Activated T-helper 17 cell treated with anti-CD3 and anti-CD28 coated beads, Interleukin-2, amount 50 U/mL, for 72 hours (primary cell): Measurements from ENCODE around the gene NHSL2. TPM values are rescaled to one million over a fixed set of nuclear protein-coding genes. Genes with fewer than 3 reads are reported as not detected.
"Not testable (repeated sequence)": the region's sequence is repeated elsewhere in the genome, so short reads cannot be mapped to it uniquely, and the experiment has no call there.

Experiments used
- ATAC-seq: fragments of 150-1000 bp; cut with Tn5 transposase; replicated peaks from 2 replicates; pipeline ENCODE4 v1.10.0; 2021; ENCODE audit warnings: mild to moderate bottlenecking, moderate library complexity
- H3K27ac Mint-ChIP-seq: one replicate; pipeline ENCODE4 v1.8.0; 2022; ENCODE audit warnings: mixed read lengths
- H3K27me3 Mint-ChIP-seq: one replicate; pipeline ENCODE4 v1.8.0; 2022; ENCODE audit warnings: mixed read lengths
- H3K36me3 Mint-ChIP-seq: one replicate; pipeline ENCODE4 v1.8.0; 2022; ENCODE audit warnings: low read depth, mild to moderate bottlenecking, mixed read lengths
- H3K4me1 Mint-ChIP-seq: one replicate; pipeline ENCODE4 v1.8.0; 2022; ENCODE audit warnings: mixed read lengths
- H3K4me3 Mint-ChIP-seq: one replicate; pipeline ENCODE4 v1.8.0; 2022; ENCODE audit warnings: mild to moderate bottlenecking, mixed read lengths
- H3K9me3 Mint-ChIP-seq: one replicate; pipeline ENCODE4 v1.8.0; 2022; ENCODE audit warnings: mixed read lengths
- total RNA-seq, 2 donors: library from RNA; stranded (reverse); gene quantifications; one replicate each; pipeline ENCODE4 v1.2.3, GENCODE V29; 2022

The NHSL2 gene
- total RNA-seq, 2 donors from 2014 or later: 0.15 to 0.71 TPM

DNA sequence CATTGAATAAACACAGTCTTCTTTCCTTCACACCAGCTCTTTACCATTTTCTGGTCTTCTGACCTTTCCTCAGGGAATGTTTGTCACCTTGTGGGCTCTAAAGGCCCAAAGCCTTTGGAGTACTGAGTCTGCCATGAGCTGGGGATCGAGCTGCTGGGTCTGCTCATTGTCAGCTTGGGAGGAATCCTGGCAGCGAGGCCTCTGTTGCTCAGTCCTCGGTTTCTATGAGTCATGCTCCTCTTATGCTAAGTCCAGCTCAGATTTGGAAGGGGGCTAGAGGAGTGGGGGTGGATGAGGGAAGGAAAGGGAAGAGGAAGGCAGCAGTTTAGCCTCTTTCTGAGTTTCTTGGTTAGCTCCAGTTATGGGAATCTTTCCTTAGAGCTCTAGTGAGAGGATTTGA is 31.1 kb downstream of the NHSL2 start:
- no peak overlapping the region for H3K4me3 Mint-ChIP-seq
- no peak for ATAC-seq
- no peaks in the 10 kb centered on the region for H3K9me3 Mint-ChIP-seq
- H3K4me1 Mint-ChIP-seq: no peaks in the 10 kb centered on the region
- H3K27ac Mint-ChIP-seq: no peak overlapping the region
- H3K36me3 Mint-ChIP-seq: no peaks in the 10 kb centered on the region
- no peaks in the 10 kb centered on the region for H3K27me3 Mint-ChIP-seq

DNA sequence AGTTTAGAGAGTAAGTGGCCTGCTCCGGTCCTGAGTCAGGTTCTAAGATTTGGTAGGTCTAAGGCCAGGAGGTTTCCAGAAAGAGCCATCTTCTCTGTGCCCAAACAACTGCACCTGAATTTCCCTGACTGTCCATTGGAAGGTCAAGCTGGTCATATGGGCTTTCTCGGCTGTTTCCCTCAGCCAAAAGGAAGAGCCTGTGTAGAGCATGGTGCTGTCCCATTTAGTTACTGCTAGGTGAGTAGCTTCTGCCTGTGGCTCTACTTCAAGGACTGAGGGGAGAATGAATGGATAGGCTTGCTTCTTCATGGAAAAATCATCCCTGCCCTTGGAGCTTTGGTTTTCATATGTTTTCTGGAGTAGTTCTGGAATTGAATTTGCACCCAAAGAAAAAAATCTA is 33.7 kb downstream of the NHSL2 start:
- Mint-ChIP-seq H3K27ac (no peak overlapping the region), H3K4me1 (no peaks in the 10 kb centered on the region), H3K4me3 (no peak overlapping the region), H3K9me3 (no peaks in the 10 kb centered on the region), H3K36me3 (no peaks in the 10 kb centered on the region), H3K27me3 (no peaks in the 10 kb centered on the region)
- ATAC-seq: no peak

DNA sequence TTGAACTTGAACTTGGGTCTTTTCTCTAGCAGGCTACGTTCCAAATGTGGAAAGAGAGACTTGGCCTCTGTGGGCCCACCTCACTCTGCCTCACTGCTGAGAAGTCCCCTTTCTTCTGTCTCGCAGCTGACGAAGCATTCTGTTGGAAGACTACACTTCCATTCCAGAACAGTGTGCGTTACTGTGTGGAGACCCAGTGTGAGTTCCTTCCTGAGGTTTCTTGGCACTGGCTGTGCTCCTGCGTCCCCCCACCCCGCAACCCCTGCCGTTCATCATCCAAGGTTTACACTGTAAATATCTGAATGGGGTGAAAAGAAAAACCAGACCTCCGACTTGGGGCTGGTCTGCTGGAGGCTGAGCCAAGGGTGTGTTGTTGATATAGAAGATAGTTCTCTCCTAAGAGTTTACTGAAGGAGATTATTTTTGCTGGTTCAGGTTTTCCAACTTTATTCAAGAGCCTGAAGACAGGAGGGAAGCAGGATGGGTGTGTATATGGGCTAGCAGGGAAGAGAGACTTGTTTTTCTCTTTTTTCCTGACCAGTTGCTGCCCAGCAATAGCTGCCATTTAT is 34.7 kb downstream of the NHSL2 start:
- ATAC-seq: no peak
- Mint-ChIP-seq H3K4me3 (no peak overlapping the region), H3K36me3 (no peaks in the 10 kb centered on the region), H3K9me3 (no peaks in the 10 kb centered on the region), H3K27me3 (no peaks in the 10 kb centered on the region), H3K27ac (no peak overlapping the region), H3K4me1 (no peaks in the 10 kb centered on the region)

DNA sequence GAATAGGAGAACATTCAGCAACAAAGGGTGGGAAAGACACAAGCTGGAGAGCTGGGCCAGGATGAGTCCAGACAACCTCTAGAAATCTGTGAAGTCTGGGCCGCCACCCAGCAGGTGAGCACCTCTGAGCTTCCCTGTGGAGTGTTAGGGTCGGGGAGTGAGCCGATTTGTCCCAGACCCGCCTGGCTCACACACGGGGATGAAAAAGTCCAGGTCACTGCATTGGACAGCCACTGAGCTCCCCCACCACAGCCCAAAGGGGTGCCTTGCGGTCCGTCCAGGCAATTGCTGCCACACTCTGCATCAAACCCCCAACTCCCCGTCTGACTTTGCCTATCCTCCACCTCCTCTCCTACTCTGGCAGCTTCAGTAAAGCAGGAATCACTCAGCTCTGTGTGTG is 38.7 kb downstream of the NHSL2 start:
- Mint-ChIP-seq H3K27ac (no peak overlapping the region), H3K4me3 (no peak overlapping the region), H3K4me1 (no peaks in the 10 kb centered on the region), H3K27me3 (no peaks in the 10 kb centered on the region), H3K36me3 (no peaks in the 10 kb centered on the region), H3K9me3 (no peaks in the 10 kb centered on the region)
- no peak for ATAC-seq

DNA sequence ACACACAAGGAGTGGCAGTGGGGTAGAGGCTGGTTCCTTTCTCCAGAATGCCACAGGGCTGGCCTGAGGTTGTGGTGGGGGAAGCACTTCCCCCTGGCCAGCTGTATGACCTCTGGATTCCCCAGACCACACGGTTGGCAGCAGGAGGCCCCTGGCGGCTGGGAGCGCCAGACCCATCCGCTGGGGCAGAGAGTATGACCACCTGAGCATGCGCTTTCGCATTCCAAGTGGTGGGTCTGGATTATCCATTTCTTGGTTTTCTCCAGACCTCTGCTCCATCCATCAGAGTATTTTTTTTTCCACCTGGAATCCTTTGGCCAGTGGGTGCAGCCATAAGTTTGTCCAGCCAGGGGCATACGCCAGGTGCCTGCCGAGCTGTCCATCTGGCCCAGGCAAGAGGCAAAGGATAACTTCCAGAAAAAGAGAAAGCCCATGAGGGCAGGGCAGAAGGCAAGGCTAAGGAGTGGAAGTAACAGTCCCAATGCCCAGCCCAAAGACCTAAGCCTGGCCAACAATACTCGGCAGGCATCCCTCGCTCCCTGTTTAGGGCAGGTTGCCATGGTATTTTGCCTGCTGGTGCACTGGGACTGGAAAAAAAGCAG is 39.3 kb downstream of the NHSL2 start:
- no peak overlapping the region for H3K4me3 Mint-ChIP-seq
- H3K27me3 Mint-ChIP-seq: no peaks in the 10 kb centered on the region
- H3K4me1 Mint-ChIP-seq: no peaks in the 10 kb centered on the region
- no peak for ATAC-seq
- no peaks in the 10 kb centered on the region for H3K9me3 Mint-ChIP-seq
- H3K27ac Mint-ChIP-seq: no peak overlapping the region
- no peaks in the 10 kb centered on the region for H3K36me3 Mint-ChIP-seq

DNA sequence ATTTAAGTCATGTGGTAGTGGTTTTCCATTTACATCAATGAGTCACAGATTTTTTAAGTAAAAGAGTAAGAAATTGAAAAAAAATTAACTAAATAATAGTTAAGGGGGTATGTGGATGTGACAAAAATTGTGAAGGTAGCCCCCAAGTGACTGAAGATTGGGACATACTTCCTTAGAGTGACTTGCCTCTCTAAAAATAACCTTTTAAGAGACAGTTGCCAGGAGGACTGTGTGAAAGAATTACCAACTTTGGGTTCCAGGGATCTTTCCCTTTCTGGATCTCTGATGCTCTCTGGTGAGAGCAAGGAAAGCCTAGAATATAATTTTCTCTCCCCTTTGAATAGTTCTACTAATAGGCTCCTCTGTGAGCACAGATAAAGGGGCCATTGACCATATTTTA is 42.7 kb downstream of the NHSL2 start:
- Mint-ChIP-seq H3K4me3 (no peak overlapping the region), H3K27me3 (no peaks in the 10 kb centered on the region), H3K27ac (no peak overlapping the region), H3K36me3 (no peaks in the 10 kb centered on the region), H3K9me3 (no peaks in the 10 kb centered on the region), H3K4me1 (no peaks in the 10 kb centered on the region)
- no peak for ATAC-seq

DNA sequence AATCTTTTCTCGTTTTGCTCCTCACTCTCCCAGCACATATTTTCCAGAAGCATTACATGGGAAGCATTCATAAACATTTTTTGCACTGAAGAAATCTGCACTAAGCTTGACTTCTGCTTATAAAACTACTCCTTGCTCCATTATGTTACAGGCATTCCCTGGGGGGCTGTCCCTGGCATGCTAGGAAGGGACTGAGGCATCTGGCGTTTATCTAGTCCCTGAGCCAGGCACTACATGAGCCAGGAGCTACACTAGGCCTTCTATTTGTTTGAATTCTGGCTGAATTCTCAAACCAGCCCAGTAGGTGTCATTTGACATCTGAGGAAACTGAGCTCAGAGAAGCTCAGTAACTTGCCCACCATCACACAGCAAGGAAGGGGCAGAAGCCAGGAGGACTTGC is 43.3 kb downstream of the NHSL2 start:
- H3K4me3 Mint-ChIP-seq: no peak overlapping the region
- no peak for ATAC-seq
- no peaks in the 10 kb centered on the region for H3K36me3 Mint-ChIP-seq
- H3K9me3 Mint-ChIP-seq: no peaks in the 10 kb centered on the region
- H3K27me3 Mint-ChIP-seq: no peaks in the 10 kb centered on the region
- no peaks in the 10 kb centered on the region for H3K4me1 Mint-ChIP-seq
- H3K27ac Mint-ChIP-seq: no peak overlapping the region

DNA sequence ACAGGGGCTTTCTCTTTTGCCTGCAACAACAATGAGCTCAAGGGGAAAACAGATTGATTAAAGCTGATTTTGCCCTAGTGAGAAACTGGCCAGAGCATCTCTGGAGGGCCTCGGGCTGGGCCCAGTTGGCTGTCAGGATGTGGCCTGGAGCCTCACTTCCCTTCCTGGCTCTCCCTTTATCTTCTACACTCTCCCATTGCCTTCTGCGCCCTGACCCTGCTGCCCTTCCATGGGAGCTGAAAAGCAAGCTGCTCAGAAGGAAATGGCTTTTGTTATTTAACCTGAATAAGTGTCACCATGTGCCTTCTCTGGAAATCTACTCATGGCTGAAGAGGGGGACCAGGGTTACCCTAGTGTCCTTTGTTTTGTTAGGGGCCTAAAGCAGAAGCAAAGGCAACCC is 43.8 kb downstream of the NHSL2 start:
- H3K9me3 Mint-ChIP-seq: no peaks in the 10 kb centered on the region
- no peak for ATAC-seq
- H3K4me1 Mint-ChIP-seq: no peaks in the 10 kb centered on the region
- H3K4me3 Mint-ChIP-seq: no peak overlapping the region
- no peak overlapping the region for H3K27ac Mint-ChIP-seq
- no peaks in the 10 kb centered on the region for H3K27me3 Mint-ChIP-seq
- H3K36me3 Mint-ChIP-seq: no peaks in the 10 kb centered on the region

DNA sequence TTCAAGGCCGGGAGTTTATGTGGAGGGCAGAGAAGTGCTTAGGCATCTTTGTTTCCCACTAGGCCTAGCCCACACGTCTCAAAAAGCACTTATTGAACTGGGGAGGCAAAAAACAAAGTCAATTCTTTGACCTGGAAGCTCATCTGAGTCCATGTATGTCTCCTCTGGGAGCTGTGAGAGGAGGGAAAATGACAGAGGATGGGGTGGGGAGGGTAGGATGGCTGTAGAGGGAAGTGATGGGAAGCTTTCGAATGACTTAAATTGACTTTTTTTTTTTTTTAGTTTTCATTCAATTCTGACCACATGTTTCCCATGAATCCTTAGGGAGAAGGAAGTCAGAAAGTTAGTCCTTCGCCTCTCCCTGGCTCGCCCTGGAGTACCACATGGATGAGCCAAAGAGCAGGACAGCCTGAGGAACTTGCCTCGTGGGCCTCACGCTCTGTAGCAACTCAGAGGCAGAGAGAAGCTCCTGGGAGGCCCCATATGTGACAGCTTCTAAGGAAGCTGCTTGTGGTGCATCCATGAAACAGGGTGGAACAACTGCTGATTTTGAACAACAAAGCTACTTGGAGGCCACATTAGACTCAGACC is 45.0 kb downstream of the NHSL2 start:
- Mint-ChIP-seq H3K36me3 (no peaks in the 10 kb centered on the region), H3K27ac (no peak overlapping the region), H3K9me3 (no peaks in the 10 kb centered on the region), H3K4me3 (no peak overlapping the region), H3K4me1 (no peaks in the 10 kb centered on the region), H3K27me3 (no peaks in the 10 kb centered on the region)
- no peak for ATAC-seq

DNA sequence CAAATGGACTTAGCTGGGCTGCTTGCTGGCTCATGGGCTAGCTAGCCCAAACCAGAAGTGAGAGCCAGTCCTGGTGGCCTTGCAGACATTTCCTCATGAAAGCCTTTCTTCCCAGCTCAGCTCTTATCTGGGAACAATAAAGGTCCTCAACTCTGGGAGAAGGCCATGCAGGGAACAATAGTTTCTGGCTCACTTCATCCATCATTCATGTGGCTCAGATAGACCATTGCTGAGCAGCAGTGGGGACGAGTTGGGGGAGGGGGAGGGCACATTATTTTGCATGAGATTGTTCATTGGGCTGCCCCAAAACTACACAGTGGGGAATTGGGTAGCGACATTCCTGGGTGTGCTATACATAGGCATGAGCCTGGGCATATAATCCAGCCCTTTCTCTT is 47.6 kb downstream of the NHSL2 start:
- no peak for ATAC-seq
- Mint-ChIP-seq H3K27ac (no peak overlapping the region), H3K9me3 (no peaks in the 10 kb centered on the region), H3K27me3 (no peaks in the 10 kb centered on the region), H3K4me3 (no peak overlapping the region), H3K4me1 (no peaks in the 10 kb centered on the region), H3K36me3 (no peaks in the 10 kb centered on the region)

DNA sequence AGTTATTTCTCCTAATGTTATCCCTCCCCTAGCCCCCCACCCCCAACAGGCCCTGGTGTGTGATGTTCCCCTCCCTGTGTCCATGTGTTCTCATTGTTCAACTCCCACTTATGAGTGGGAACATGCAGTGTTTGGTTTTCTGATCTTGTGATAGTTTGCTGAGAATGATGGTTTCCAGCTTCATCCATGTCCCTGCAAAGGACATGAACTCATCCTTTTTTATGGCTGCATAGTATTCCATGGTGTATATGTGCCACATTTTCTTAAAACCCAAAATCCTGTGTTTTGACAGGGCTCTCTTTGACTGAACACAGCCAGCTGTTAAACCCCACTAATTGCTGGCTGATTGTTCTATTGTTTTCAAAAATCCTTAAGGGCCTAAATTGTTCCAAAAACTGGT is 53.5 kb downstream of the NHSL2 start:
- H3K27me3 Mint-ChIP-seq, ATAC-seq, H3K27ac Mint-ChIP-seq, H3K4me3 Mint-ChIP-seq, H3K36me3 Mint-ChIP-seq, H3K4me1 Mint-ChIP-seq, H3K9me3 Mint-ChIP-seq: not testable (repeated sequence)

DNA sequence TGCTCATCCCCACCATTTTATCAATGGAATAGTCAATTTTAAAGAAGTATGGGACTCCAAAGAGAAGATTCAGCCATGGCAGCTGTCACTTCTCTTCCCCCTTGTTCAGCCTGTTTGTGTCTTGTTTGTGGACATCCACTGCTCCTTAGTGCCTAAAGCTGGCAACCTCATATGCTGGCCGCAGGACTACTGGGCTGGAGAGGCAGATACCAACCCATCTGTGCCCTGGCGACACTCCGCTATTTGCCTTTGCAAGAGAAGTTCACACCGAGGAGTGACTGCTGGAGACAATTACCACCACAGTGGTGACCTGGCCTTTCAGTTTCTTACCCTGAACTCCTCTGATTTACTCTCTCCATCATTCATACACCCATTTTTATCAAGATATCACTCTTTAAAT is 64.3 kb downstream of the NHSL2 start:
- peaks cover 5% of the 10 kb centered on the region for H3K27me3 Mint-ChIP-seq
- no peak for ATAC-seq
- H3K4me1 Mint-ChIP-seq: no peaks in the 10 kb centered on the region
- no peak overlapping the region for H3K4me3 Mint-ChIP-seq
- no peak overlapping the region for H3K27ac Mint-ChIP-seq
- no peaks in the 10 kb centered on the region for H3K36me3 Mint-ChIP-seq
- no peaks in the 10 kb centered on the region for H3K9me3 Mint-ChIP-seq

DNA sequence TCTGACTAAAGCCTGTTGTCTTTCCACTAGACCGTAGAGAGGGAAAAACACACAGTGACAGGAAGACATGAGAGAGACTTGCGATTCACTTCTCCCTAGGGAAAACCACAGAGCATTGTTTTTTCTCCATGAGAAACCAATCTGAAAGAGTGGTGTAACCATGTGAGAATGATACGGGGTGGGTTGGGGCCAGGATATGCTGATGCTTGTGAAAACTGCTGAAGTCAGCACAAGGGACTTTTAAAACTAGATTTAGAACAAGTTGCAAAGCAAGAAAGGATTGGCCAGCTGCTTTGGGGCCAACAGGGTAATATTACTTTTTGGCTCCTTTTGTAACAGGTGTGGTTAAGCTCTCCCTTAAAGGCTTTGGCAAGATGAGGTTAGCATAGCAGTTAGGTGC is 66.1 kb downstream of the NHSL2 start:
- H3K27ac Mint-ChIP-seq: no peak overlapping the region
- ATAC-seq: no peak
- peaks cover 5% of the 10 kb centered on the region for H3K27me3 Mint-ChIP-seq
- no peak overlapping the region for H3K4me3 Mint-ChIP-seq
- H3K9me3 Mint-ChIP-seq: no peaks in the 10 kb centered on the region
- H3K4me1 Mint-ChIP-seq: no peaks in the 10 kb centered on the region
- H3K36me3 Mint-ChIP-seq: no peaks in the 10 kb centered on the region

DNA sequence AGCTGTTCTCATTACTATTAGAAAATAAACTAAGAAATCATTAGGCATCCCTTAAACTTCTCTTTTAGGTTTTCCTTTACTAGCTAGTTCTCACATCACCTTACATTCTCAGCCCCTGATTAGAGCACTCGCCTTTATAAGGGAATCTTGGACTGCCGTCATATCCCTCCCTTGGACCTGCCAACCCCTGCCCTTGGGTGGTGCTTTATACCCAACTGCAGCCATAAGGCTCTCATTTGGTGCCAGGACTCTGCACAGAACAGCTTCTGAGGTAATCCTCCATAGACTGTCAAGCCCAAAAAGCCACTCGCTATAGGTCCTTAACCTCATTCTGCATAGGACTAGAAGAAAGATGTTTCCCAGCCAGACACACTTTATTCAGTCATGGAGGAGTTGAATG is 67.5 kb downstream of the NHSL2 start:
- no peaks in the 10 kb centered on the region for H3K4me1 Mint-ChIP-seq
- H3K4me3 Mint-ChIP-seq: no peak overlapping the region
- H3K27ac Mint-ChIP-seq: no peak overlapping the region
- peaks cover 4% of the 10 kb centered on the region for H3K27me3 Mint-ChIP-seq
- no peaks in the 10 kb centered on the region for H3K9me3 Mint-ChIP-seq
- no peaks in the 10 kb centered on the region for H3K36me3 Mint-ChIP-seq
- ATAC-seq: no peak

DNA sequence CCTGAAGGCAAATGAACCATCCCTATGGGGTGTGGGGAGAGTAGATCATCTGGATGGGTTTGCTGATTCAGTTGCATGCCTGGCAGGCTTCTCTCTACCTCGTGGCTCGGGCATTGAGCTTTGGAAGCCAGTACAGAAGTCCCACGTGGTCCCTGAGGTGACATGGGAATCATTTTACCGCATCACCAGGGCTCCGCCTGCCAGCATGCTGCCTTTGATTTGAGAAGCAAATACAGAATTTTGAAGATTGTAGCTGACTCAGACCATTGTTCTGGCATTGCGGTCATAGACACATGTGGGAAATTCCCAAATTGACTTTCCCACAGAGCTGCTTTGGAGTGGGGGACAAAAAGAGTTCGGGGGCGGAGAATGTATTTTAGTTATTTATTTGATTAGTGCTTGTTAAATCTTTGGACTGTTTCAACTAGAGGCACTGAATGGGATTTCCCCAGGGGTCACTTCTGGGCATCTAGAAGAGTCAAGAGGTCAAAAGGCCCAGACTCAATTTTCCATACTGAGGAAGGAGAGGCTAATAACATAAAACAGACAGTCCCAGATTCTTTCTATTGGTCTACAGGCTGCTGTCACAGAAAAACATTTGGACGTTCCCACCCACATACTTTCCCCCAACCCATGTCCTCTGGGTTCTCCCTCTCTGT is 79.3 kb downstream of the NHSL2 start:
- Mint-ChIP-seq H3K36me3 (no peaks in the 10 kb centered on the region), H3K27me3 (no peaks in the 10 kb centered on the region), H3K27ac (no peak overlapping the region), H3K4me1 (no peaks in the 10 kb centered on the region), H3K9me3 (no peaks in the 10 kb centered on the region), H3K4me3 (no peak overlapping the region)
- no peak for ATAC-seq
